PC-3 (cell line): ENCODE results near the gene ZNF784. TPM values are rescaled to one million over a fixed set of nuclear protein-coding genes. Genes with fewer than 3 reads are reported as not detected.

ENCODE experiments used
- ATAC-seq: fragments of 200-7000 bp; cut with Tn5 transposase; 2 replicates; pipeline ENCODE4 v1.9.1; 2020; ENCODE audit warnings: mild to moderate bottlenecking, moderate library complexity
- BruUV-seq: library from RNA; stranded (reverse); fragments of 400-500 nt; replicated peaks from 2 replicates; lab custom pipeline; 2021; lab: Mats Ljungman, UMichigan
- CTCF ChIA-PET: fragments of 300-600 bp; sonication (Branson Sonifier 250); formaldehyde crosslinking; loops from one replicate; lab custom pipeline; 2022; ENCODE audit warnings: antibody characterized with exemption; lab: Charles Lee
- POLR2A ChIA-PET: fragments of 300-600 bp; sonication (Branson Sonifier 250); formaldehyde crosslinking; loops from one replicate; lab custom pipeline; 2022; ENCODE audit warnings: antibody characterized with exemption; ENCODE audit not compliant: unreplicated experiment; lab: Charles Lee
- DNase-seq: peaks from one replicate; pipeline ENCODE4 v3.0.0-alpha.2; 2015
- H2AFZ ChIP-seq: fragments of 300-600 bp; sonication (generic); 2 replicates; pipeline ENCODE4 v1.6.0; 2016; ENCODE audit warnings: antibody characterized with exemption, low read length
- H3F3A ChIP-seq: fragments of 300-600 bp; sonication (generic); one replicate; pipeline ENCODE4 v1.6.0; 2017; ENCODE audit warnings: antibody characterized with exemption, low read length, control low read depth, mild to moderate bottlenecking; ENCODE audit not compliant: unreplicated experiment
- H3K27ac ChIP-seq: fragments of 300-600 bp; sonication (generic); 2 replicates; pipeline ENCODE4 v1.5.1; 2016; ENCODE audit warnings: mild to moderate bottlenecking, low read length
- H3K27me3 ChIP-seq: fragments of 300-600 bp; sonication (generic); 2 replicates; pipeline ENCODE4 v1.6.1; 2016; ENCODE audit warnings: low read length, mixed read lengths
- H3K36me3 ChIP-seq: fragments of 300-600 bp; sonication (generic); 2 replicates; pipeline ENCODE4 v1.6.1; 2016; ENCODE audit warnings: low read depth, mixed run types, low read length, mixed read lengths
- H3K4me1 ChIP-seq: fragments of 300-600 bp; sonication (generic); 2 replicates; pipeline ENCODE4 v1.5.1; 2016; ENCODE audit warnings: low read length; ENCODE audit not compliant: insufficient read depth
- H3K4me2 ChIP-seq: fragments of 300-600 bp; sonication (generic); 2 replicates; pipeline ENCODE4 v1.6.0; 2016; ENCODE audit warnings: low read length
- H3K4me3 ChIP-seq: fragments of 300-600 bp; sonication (generic); 2 replicates; pipeline ENCODE4 v1.5.1; 2016; ENCODE audit warnings: mild to moderate bottlenecking, low read length, mixed read lengths
- H3K79me2 ChIP-seq: fragments of 300-600 bp; sonication (generic); 2 replicates; pipeline ENCODE4 v1.6.1; 2017; ENCODE audit warnings: low read length, mixed read lengths
- H3K9ac ChIP-seq: fragments of 300-600 bp; sonication (generic); 2 replicates; pipeline ENCODE4 v1.6.0; 2016; ENCODE audit warnings: mild to moderate bottlenecking, low read length
- H3K9me2 ChIP-seq: fragments of 300-600 bp; sonication (generic); replicated peaks from 2 replicates; pipeline ENCODE4 v1.6.1; 2016; ENCODE audit warnings: mixed run types, low read length, mixed read lengths
- H3K9me3 ChIP-seq: fragments of 300-600 bp; sonication (generic); 2 replicates; pipeline ENCODE4 v1.6.1; 2016; ENCODE audit warnings: low read length, mixed read lengths
- H4K20me1 ChIP-seq: fragments of 300-600 bp; sonication (generic); 2 replicates; pipeline ENCODE4 v1.6.1; 2016; ENCODE audit warnings: low read length, mixed read lengths
- EZH2 ChIP-seq: fragments of 300-600 bp; sonication (generic); IDR thresholded peaks from one replicate; pipeline ENCODE4 v1.6.1; 2017; ENCODE audit warnings: antibody characterized with exemption, mild to moderate bottlenecking, low read length; ENCODE audit not compliant: unreplicated experiment
- EZH2phosphoT487 ChIP-seq: fragments of 300-600 bp; sonication (generic); IDR thresholded peaks from 2 replicates; pipeline ENCODE4 v1.6.1; 2018; ENCODE audit warnings: mild to moderate bottlenecking, antibody characterized with exemption, low read length, borderline replicate concordance
- intact Hi-C: fragments of 100-400 bp; cut with micrococcal nuclease; formaldehyde crosslinking; loops from 2 replicates; pipeline ENCODE4 v1.9.0; 2023
- total RNA-seq: library from RNA; depleted of rRNA; stranded (reverse); fragments of >200 nt; gene quantifications from 2 replicates; pipeline ENCODE4 v1.2.3, GENCODE V29; 2014
- TF ChIP-seq, protein P1 (sequence below): fragments of 300-600 bp; sonication (generic); conservative IDR thresholded peaks from 2 replicates; pipeline ENCODE4 v1.5.1; 2017; ENCODE audit warnings: antibody characterized with exemption, low read depth, mild to moderate bottlenecking, low read length

The ZNF784 gene
- total RNA-seq, 1 experiment from 2014 or later = 9.0 TPM

DNA sequence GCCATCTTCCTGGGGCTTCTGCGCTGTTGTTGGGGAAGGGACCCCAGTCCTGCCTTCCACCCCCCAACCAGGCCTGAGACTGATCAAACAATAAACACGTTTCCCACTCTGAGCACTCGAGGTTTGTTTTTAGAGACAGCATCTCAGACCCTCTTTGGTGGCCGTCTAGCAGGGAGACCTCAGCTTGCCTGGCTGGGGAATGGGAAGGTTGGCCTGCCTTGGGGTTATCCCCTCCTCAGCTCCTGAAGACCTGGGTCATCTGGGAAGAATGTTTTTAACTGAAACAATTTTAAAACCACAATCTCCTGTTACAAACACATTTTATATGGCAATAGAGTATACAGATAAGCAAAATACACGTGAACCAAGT, 21.1 kb upstream of the ZNF784 start:
- H3K4me2 ChIP-seq = peak overlapping the region; percentile 85
- no TSS peak for BruUV-seq
- no peak overlapping the region for H3K27ac ChIP-seq
- ChIA-PET POLR2A (no interaction called here), CTCF (no interaction called here)
- DNase-seq = no peak
- no peak for ATAC-seq
- H3K27me3 ChIP-seq = no peaks in the 10 kb centered on the region
- H3F3A ChIP-seq = peaks cover 5% of the 10 kb centered on the region
- H3K9me3 ChIP-seq = no peaks in the 10 kb centered on the region
- H3K9ac ChIP-seq = peak overlapping the region; percentile 95; the same call in 1 of the 2 replicates
- peaks cover 14% of the 10 kb centered on the region for H3K36me3 ChIP-seq
- H3K4me3 ChIP-seq = peak overlapping the region; percentile 96
- H3K9me2 ChIP-seq = no peaks in the 10 kb centered on the region
- no peak for TF ChIP-seq EZH2phosphoT487
- TF ChIP-seq, protein P1, sequence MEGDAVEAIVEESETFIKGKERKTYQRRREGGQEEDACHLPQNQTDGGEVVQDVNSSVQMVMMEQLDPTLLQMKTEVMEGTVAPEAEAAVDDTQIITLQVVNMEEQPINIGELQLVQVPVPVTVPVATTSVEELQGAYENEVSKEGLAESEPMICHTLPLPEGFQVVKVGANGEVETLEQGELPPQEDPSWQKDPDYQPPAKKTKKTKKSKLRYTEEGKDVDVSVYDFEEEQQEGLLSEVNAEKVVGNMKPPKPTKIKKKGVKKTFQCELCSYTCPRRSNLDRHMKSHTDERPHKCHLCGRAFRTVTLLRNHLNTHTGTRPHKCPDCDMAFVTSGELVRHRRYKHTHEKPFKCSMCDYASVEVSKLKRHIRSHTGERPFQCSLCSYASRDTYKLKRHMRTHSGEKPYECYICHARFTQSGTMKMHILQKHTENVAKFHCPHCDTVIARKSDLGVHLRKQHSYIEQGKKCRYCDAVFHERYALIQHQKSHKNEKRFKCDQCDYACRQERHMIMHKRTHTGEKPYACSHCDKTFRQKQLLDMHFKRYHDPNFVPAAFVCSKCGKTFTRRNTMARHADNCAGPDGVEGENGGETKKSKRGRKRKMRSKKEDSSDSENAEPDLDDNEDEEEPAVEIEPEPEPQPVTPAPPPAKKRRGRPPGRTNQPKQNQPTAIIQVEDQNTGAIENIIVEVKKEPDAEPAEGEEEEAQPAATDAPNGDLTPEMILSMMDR = no peak
- no peak for TF ChIP-seq EZH2
- intact Hi-C loops = no loop called here
- H3K4me1 ChIP-seq = peaks cover 40% of the 10 kb centered on the region
- H2AFZ ChIP-seq = no peak overlapping the region
- peaks cover 58% of the 10 kb centered on the region for H3K79me2 ChIP-seq
- 0 out of 2 replicates have a peak, but pooled peaks cover 4% of the 10 kb centered on the region for H4K20me1 ChIP-seq

DNA sequence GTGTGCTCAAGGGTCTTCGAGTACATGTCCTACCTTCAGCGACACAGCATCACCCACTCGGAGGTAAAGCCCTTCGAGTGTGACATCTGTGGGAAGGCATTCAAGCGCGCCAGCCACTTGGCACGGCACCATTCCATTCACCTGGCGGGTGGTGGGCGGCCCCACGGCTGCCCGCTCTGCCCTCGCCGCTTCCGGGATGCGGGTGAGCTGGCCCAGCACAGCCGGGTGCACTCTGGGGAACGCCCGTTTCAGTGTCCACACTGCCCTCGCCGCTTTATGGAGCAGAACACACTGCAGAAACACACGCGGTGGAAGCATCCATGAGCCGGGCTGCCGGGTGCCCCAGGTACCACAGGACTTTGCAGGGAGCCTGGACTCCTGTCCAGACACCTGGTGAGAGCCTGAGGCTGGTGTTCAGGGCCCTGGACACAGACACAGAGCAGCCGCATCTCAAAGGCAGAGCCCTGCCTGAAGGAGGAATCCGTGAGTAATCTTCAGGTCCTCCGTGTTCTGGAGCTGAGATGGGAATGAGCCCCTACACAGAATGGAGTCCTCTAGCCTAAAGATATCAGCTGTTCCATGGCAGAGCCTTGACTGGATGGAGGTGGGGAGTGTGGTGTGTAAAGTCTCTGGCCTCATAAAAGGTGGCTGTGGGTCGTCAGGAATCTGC, 20.6 kb upstream of the ZNF784 start:
- Histone ChIP-seq H3K9me2 (no peaks in the 10 kb centered on the region), H3K27me3 (no peaks in the 10 kb centered on the region), H4K20me1 (0 out of 2 replicates have a peak, but pooled peaks cover 4% of the 10 kb centered on the region), H3K4me1 (peaks cover 45% of the 10 kb centered on the region), H3K4me2 (peak overlapping the region; percentile 85), H3K27ac (no peak overlapping the region), H2AFZ (no peak overlapping the region), H3F3A (peaks cover 5% of the 10 kb centered on the region), H3K4me3 (peak overlapping the region; percentile 96), H3K36me3 (peaks cover 14% of the 10 kb centered on the region), H3K9ac (peak overlapping the region; percentile 95), H3K79me2 (peaks cover 58% of the 10 kb centered on the region), H3K9me3 (no peaks in the 10 kb centered on the region)
- DNase-seq = no peak
- BruUV-seq = TSS peak; percentile 35
- ATAC-seq = no peak
- ChIA-PET CTCF (interaction anchor here (0.5 kb wide), 1 partner anchor 9 kb away, joined by 3 read pairs; no protein-coding TSS in a partner anchor), POLR2A (no interaction called here)
- intact Hi-C loops = no loop called here
- TF ChIP-seq EZH2 = no peak
- TF ChIP-seq, protein P1 = no peak
- no peak for TF ChIP-seq EZH2phosphoT487
